ENCODE results near the gene TMEM94. TPM values are rescaled to one million over a fixed set of nuclear protein-coding genes. Genes with fewer than 3 reads are reported as not detected.

TMEM94 gene
- total and polyA plus RNA-seq, 8 donors, result 29.9 to 64.9 (median 39.3) TPM

DNA sequence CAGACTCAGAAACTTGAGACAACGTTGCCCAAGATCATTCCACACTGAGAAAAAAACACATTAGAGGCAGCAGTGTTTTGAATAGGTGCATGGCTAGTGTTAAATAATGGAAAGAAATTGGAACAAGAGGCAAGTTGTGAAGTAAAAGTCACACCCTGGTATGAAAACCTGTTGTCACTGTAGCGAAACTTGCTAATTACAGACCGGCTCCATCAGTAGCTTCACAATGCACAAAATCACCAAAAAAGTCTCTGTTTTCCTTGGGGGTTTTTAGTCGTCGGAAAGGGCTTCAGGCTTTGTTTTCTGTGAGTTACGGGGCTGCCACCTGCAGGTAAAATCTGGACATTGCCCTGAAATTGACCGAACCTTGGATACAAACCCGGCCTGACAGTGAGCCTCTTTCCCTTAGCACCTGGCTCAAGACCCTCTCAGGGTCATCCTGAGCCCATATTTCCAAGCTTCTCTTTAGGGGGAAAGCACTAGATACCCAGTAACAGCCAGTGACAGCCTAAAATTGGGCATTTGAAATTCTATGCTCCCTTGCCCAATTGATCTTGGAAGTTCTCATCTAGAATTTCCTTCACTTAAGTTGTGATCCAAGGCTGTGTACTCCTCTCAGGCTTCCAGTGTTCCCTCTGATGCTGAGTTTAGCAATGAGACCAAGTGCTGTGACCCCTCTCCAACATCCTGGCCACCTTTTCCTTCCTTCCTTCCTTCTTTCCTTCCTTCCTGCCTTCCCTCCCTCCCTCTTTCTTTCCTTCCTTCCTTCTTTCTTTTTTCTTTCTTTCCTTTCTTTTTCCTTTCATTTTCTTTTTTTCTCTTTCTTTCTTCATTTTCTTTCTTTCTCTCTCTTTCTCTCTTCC is 43.7 kb upstream of the TMEM94 start:
- DNase-seq, result peak in 3 of 6 donors; percentile 37 to 65 (median 45)
- Histone ChIP-seq H3K36me3 (no peaks in the 10 kb centered on the region), H3K27ac (no peak overlapping the region), H3K4me1 (no peaks in the 10 kb centered on the region), H3K4me3 (peak overlapping the region in 1 of 4 donors; percentile 13), H3K9me3 (no peaks in the 10 kb centered on the region), H3K27me3 (no peaks in the 10 kb centered on the region)
- WGBS, 2 donors, result 0 to 1% methylated on average over 8 of the region's 8 CpGs
- TF ChIP-seq, protein P1, sequence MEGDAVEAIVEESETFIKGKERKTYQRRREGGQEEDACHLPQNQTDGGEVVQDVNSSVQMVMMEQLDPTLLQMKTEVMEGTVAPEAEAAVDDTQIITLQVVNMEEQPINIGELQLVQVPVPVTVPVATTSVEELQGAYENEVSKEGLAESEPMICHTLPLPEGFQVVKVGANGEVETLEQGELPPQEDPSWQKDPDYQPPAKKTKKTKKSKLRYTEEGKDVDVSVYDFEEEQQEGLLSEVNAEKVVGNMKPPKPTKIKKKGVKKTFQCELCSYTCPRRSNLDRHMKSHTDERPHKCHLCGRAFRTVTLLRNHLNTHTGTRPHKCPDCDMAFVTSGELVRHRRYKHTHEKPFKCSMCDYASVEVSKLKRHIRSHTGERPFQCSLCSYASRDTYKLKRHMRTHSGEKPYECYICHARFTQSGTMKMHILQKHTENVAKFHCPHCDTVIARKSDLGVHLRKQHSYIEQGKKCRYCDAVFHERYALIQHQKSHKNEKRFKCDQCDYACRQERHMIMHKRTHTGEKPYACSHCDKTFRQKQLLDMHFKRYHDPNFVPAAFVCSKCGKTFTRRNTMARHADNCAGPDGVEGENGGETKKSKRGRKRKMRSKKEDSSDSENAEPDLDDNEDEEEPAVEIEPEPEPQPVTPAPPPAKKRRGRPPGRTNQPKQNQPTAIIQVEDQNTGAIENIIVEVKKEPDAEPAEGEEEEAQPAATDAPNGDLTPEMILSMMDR (IDR thresholded peaks at IDR 0.05), result peak; percentile 23 to 67 (median 56)
- ATAC-seq, result peak; percentile 77 to 94 (median 88)
- FAIRE-seq, result no peak
- intact Hi-C loops (cut with DNase I), result loop anchor here in 1 of 3 donors (5.0 kb wide), 1 partner anchor 90 kb away; no protein-coding TSS in a partner anchor

DNA sequence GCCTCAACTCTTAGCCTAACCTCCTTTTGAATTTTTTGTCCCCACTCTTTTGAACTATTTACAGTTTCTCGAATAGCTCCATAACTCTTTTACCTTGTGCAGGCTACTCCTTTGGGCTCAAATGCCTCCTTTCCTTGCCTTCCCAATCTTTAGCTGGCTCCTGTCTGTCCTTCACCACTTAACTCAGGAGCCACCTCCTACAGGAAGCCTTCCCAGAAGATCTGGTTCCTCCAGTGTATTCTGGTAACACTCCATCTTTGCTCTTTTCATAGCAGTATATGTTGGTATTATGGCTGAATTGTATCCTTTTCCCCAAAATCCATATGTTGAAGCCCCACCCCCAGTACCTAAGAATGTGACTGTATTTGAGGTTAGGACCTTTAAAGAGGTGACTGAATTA is 41.9 kb upstream of the TMEM94 start:
- ATAC-seq (no peak), FAIRE-seq (no peak), DNase-seq (no peak)
- intact Hi-C loops (cut with DNase I), result loop anchor here in 1 of 3 donors (5.0 kb wide), 1 partner anchor 92 kb away; no protein-coding TSS in a partner anchor
- TF ChIP-seq, protein P1 (IDR thresholded peaks at IDR 0.05), result no peak
- WGBS, 2 donors, result 60 to 64% methylated on average over 1 of the region's 1 CpG
- Histone ChIP-seq H3K4me1 (no peaks in the 10 kb centered on the region), H3K4me3 (no peak overlapping the region), H3K9me3 (no peaks in the 10 kb centered on the region), H3K27ac (no peak overlapping the region), H3K27me3 (no peaks in the 10 kb centered on the region), H3K36me3 (no peaks in the 10 kb centered on the region)

DNA sequence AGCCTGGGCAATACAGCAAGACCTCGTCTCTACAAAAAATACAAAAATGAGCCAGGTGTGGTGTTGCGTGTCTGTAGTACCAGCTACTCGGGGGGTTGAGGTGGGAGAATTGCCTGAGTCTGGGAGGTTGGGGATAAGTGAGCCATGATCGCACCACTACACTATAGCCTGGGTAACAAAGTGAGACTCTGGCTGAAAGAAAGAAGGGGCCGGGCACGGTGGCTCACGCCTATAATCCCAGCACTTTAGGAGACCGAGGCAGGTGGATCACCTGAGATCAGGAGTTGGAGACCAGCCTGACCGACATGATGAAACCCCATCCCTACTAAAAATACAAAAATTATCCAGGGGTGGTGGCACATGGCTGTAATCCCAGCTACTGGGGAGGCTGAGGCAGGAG is 40.4 kb upstream of the TMEM94 start:
- H3K27me3 ChIP-seq, result no peaks in the 10 kb centered on the region
- intact Hi-C loops (cut with DNase I), result no loop called here
- DNase-seq (no peak), FAIRE-seq (no peak), ATAC-seq (no peak)
- no peak overlapping the region for H3K4me3 ChIP-seq
- H3K27ac ChIP-seq, result no peak overlapping the region
- H3K36me3 ChIP-seq, result no peaks in the 10 kb centered on the region
- TF ChIP-seq, protein P1 (IDR thresholded peaks at IDR 0.05), result no peak
- WGBS, 2 donors, result 76 to 87% methylated on average over 9 of the region's 9 CpGs
- no peaks in the 10 kb centered on the region for H3K4me1 ChIP-seq
- H3K9me3 ChIP-seq, result no peaks in the 10 kb centered on the region

DNA sequence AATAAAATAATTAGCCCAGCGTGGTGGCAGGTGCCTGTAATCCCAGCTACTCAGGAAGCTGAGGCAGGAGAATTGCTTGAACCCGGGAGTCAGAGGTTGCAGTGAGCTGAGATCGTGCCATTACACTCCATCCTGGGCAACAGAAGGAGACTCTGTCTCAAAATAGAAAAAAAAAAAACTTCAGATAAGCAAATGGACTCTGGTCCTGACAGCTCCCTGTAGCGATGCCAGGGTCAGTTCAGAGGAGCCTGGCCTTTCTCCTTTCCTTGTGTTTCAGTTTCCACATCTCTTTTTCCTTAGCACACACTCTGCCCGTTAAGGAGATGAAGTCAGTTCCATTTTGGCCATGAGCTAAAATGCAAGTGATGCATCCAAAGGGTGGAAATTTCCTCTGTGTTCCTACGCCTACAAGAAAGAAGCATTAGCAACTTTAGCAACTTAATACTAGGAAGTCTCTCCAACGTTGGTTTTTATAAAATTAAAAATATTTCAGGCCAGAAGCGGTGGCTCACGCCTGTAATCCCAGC is 39.3 kb upstream of the TMEM94 start:
- FAIRE-seq, result no peak
- WGBS, 2 donors, result 37 to 38% methylated on average over 9 of the region's 9 CpGs
- peak in 2 of 4 donors; percentile 24 to 37 for ATAC-seq

More for the DNA sequence above, 39.3 kb upstream of the TMEM94 start:
- no peak overlapping the region for H3K4me3 ChIP-seq
- no peaks in the 10 kb centered on the region for H3K27me3 ChIP-seq
- TF ChIP-seq, protein P1 (IDR thresholded peaks at IDR 0.05), result no peak
- no peaks in the 10 kb centered on the region for H3K9me3 ChIP-seq
- H3K36me3 ChIP-seq, result no peaks in the 10 kb centered on the region
- peak in 1 of 6 donors; percentile 7 for DNase-seq
- no peak overlapping the region for H3K27ac ChIP-seq
- no peaks in the 10 kb centered on the region for H3K4me1 ChIP-seq
- intact Hi-C loops (cut with DNase I), result no loop called here
